HG03457 (cell line): Measurements from ENCODE around the gene MCM3AP.
"Not testable (repeated sequence)": the region's sequence is repeated elsewhere in the genome, so short reads cannot be mapped to it uniquely, and the experiment has no call there.

Experiments used
- ATAC-seq: cut with Tn5 transposase; IDR thresholded peaks from one replicate; pipeline ENCODE4 v1.9.1; 2021; ENCODE audit warnings: moderate number of reproducible peaks; ENCODE audit not compliant: unreplicated experiment

Gene MCM3AP

GRCh38 chr21:46207006-46207919 lies 78.1 kb downstream of the MCM3AP start:
- ATAC-seq: no peak

- no peak for ATAC-seq
Observed at GRCh38 chr21:46206163-46207005, 79.0 kb downstream of the MCM3AP start.

- ATAC-seq: no peak
Observed at GRCh38 chr21:46205766-46206162, 79.6 kb downstream of the MCM3AP start.

GRCh38 chr21:46205166-46205565 lies 80.2 kb downstream of the MCM3AP start:
- no peak for ATAC-seq

- no peak for ATAC-seq
Observed at GRCh38 chr21:46203203-46203600, 82.2 kb downstream of the MCM3AP start.

GRCh38 chr21:46202592-46203202 lies 82.7 kb downstream of the MCM3AP start:
- ATAC-seq: no peak

- ATAC-seq: not testable (repeated sequence)
Observed at GRCh38 chr21:46200877-46201803, 84.3 kb downstream of the MCM3AP start.

- no peak for ATAC-seq
Observed at GRCh38 chr21:46199436-46200373, 85.7 kb downstream of the MCM3AP start.

GRCh38 chr21:46196733-46197132 lies 88.7 kb downstream of the MCM3AP start:
- ATAC-seq: no peak

GRCh38 chr21:46195595-46196195 lies 89.7 kb downstream of the MCM3AP start:
- ATAC-seq: no peak

GRCh38 chr21:46194374-46195334 lies 90.8 kb downstream of the MCM3AP start:
- no peak for ATAC-seq

- no peak for ATAC-seq
Observed at GRCh38 chr21:46193829-46194373, 91.5 kb downstream of the MCM3AP start.

GRCh38 chr21:46191686-46192575 lies 93.5 kb downstream of the MCM3AP start:
- ATAC-seq: no peak

- ATAC-seq: no peak
Observed at GRCh38 chr21:46191257-46191685, 94.1 kb downstream of the MCM3AP start.

- no peak for ATAC-seq
Observed at GRCh38 chr21:46190491-46191131, 94.8 kb downstream of the MCM3AP start.

GRCh38 chr21:46189959-46190490 lies 95.4 kb downstream of the MCM3AP start:
- no peak for ATAC-seq
